Measurements from ENCODE around the gene ZNF438. TPM values are rescaled to one million over a fixed set of nuclear protein-coding genes. Genes with fewer than 3 reads are reported as not detected.

ZNF438 gene
- total and polyA plus RNA-seq, 3 experiments from 2014 or later: 2.9 to 4.2 (median 3.9) TPM

GRCh38 chr10:30823651-30824050, 208.0 kb downstream of the ZNF438 start:
- H3K4me3 Mint-ChIP-seq: no peak overlapping the region
- peaks cover 0 to 6% (median 0%) of the 10 kb centered on the region in 3 donors for H3K36me3 Mint-ChIP-seq
- no peaks in the 10 kb centered on the region for H3K4me1 Mint-ChIP-seq
- Histone ChIP-seq H3K4me3 (ENCODE audit: low read length) (no peak overlapping the region), H3K36me3 (ENCODE audit: insufficient read depth, low read length) (no peaks in the 10 kb centered on the region), H3K9me3 (ENCODE audit: low read length) (no peaks in the 10 kb centered on the region), H3K4me1 (ENCODE audit: insufficient read depth, low read length) (no peaks in the 10 kb centered on the region), H3K27me3 (ENCODE audit: insufficient read depth, low read length, poor library complexity, severe bottlenecking) (no peaks in the 10 kb centered on the region), H3K27ac (ENCODE audit: low read depth, low read length) (no peak overlapping the region)
- ChIA-PET POLR2A (no interaction called here), CTCF (no interaction called here)
- DNase-seq: no peak
- H3K27ac Mint-ChIP-seq: peak overlapping the region in 2 of 8 donors; percentile 46 to 62
- peaks cover 0 to 2% (median 0%) of the 10 kb centered on the region in 5 donors for H3K9me3 Mint-ChIP-seq
- peaks cover 14 to 29% of the 10 kb centered on the region in 2 donors for H3K27me3 Mint-ChIP-seq

- H3K4me1 ChIP-seq (ENCODE audit: insufficient read depth, low read length): no peaks in the 10 kb centered on the region
- Mint-ChIP-seq H3K9me3 (peaks cover 0 to 2% (median 0%) of the 10 kb centered on the region in 5 donors), H3K36me3 (peaks cover 0 to 6% (median 0%) of the 10 kb centered on the region in 3 donors), H3K4me1 (no peaks in the 10 kb centered on the region), H3K4me3 (no peak overlapping the region), H3K27ac (no peak overlapping the region), H3K27me3 (peaks cover 14 to 29% of the 10 kb centered on the region in 2 donors)
- ChIA-PET POLR2A (no interaction called here), CTCF (no interaction called here)
- H3K27me3 ChIP-seq (ENCODE audit: insufficient read depth, low read length, poor library complexity, severe bottlenecking): no peaks in the 10 kb centered on the region
- H3K27ac ChIP-seq (ENCODE audit: low read depth, low read length): no peak overlapping the region
- no peaks in the 10 kb centered on the region for H3K9me3 ChIP-seq (ENCODE audit: low read length)
- DNase-seq: no peak
- no peaks in the 10 kb centered on the region for H3K36me3 ChIP-seq (ENCODE audit: insufficient read depth, low read length)
- H3K4me3 ChIP-seq (ENCODE audit: low read length): no peak overlapping the region
These were observed 208.8 kb downstream of the ZNF438 start for GRCh38 chr10:30822693-30823465.

DNA sequence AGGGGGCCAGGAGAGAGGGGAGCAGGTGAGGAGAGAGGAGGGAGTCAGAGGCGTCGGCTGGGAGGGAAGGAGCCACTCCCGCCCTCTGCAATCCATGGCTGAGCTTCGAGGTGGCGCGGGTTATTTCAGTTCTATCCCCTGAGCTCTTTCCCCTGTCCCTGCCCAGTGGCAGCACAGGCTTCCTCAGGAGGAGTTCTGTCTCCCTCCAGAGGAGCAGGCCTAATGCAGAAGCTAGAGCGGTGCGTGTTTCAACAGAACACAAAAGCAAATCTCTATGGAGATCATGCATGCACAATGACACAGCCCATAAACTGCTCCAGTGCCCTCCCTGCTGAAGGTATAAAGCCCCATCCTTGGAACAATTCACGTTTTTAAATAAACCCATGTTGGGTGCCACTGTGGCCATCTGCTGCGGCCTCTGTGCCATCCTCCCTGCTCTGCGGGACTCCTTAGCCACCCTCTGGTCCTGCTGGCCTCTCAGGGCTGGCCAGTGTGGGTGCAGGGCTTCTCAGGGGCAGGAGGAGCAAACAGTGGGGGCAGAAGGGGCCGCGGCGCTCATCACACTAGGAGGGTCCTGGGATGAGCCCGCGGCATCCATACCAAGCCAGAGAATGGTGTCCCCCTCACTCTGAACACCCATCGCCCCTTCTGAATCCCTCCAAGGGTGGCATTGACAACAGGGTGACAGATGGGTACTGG, 209.5 kb downstream of the ZNF438 start:
- no peak overlapping the region for H3K4me3 ChIP-seq (ENCODE audit: low read length)
- DNase-seq: no peak
- Mint-ChIP-seq H3K4me3 (no peak overlapping the region), H3K4me1 (no peaks in the 10 kb centered on the region), H3K36me3 (peaks cover 0 to 6% (median 0%) of the 10 kb centered on the region in 3 donors), H3K27me3 (peaks cover 14 to 29% of the 10 kb centered on the region in 2 donors), H3K9me3 (peaks cover 0 to 2% (median 0%) of the 10 kb centered on the region in 5 donors), H3K27ac (no peak overlapping the region)
- H3K36me3 ChIP-seq (ENCODE audit: insufficient read depth, low read length): no peaks in the 10 kb centered on the region
- H3K27me3 ChIP-seq (ENCODE audit: insufficient read depth, low read length, poor library complexity, severe bottlenecking): no peaks in the 10 kb centered on the region
- CTCF ChIA-PET: interaction anchor here (1.8 kb wide), 1 partner anchor 38 kb away, joined by 9 read pairs; no protein-coding TSS in a partner anchor
- H3K4me1 ChIP-seq (ENCODE audit: insufficient read depth, low read length): no peaks in the 10 kb centered on the region
- no peak overlapping the region for H3K27ac ChIP-seq (ENCODE audit: low read depth, low read length)
- POLR2A ChIA-PET: no interaction called here
- H3K9me3 ChIP-seq (ENCODE audit: low read length): no peaks in the 10 kb centered on the region

DNA sequence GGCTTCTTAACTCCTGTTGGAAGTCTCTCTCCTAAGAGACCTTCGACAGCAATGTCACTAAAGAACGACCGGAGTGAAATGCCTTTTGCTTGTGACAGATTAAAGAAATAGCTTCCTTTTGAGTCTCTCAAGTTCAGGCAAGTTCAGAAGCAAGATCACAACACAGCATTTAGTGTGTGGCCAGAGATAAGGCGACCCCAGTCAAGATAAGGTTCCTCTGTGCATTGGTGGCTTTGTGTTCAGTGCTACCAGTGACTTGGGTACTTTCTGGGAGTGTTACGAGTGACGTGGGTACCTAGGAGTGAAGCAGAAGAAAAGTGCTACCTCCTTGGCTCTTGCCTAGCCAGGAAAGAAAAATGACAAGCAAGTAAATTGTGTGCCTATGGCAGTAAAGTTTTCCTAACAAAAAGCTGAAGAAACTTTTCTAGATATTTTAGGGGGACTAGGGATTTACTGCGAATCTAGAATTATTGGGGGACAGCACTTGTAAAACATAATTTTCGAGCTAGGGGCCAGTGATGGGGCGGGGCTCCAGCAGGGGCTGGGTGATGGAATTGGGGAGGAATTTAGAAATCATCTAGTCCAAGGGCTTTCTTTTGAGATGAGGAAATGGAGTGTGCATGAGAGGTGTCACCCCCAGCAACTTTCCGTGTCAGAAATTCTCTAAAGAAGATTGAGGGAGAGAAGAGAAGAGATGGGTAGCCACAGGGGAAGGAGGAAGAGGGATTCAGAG, 210.2 kb downstream of the ZNF438 start:
- Mint-ChIP-seq H3K9me3 (peaks cover 0 to 2% (median 0%) of the 10 kb centered on the region in 5 donors), H3K27me3 (peaks cover 14 to 22% of the 10 kb centered on the region in 2 donors), H3K4me3 (no peak overlapping the region), H3K36me3 (peaks cover 0 to 6% (median 0%) of the 10 kb centered on the region in 3 donors), H3K27ac (no peak overlapping the region), H3K4me1 (no peaks in the 10 kb centered on the region)
- Histone ChIP-seq H3K36me3 (ENCODE audit: insufficient read depth, low read length) (no peaks in the 10 kb centered on the region), H3K9me3 (ENCODE audit: low read length) (no peaks in the 10 kb centered on the region), H3K27me3 (ENCODE audit: insufficient read depth, low read length, poor library complexity, severe bottlenecking) (no peaks in the 10 kb centered on the region), H3K27ac (ENCODE audit: low read depth, low read length) (no peak overlapping the region), H3K4me1 (ENCODE audit: insufficient read depth, low read length) (no peaks in the 10 kb centered on the region), H3K4me3 (ENCODE audit: low read length) (no peak overlapping the region)
- CTCF ChIA-PET: interaction anchor here (1.8 kb wide), 1 partner anchor 37 kb away, joined by 9 read pairs; no protein-coding TSS in a partner anchor
- POLR2A ChIA-PET: no interaction called here
- DNase-seq: no peak

DNA sequence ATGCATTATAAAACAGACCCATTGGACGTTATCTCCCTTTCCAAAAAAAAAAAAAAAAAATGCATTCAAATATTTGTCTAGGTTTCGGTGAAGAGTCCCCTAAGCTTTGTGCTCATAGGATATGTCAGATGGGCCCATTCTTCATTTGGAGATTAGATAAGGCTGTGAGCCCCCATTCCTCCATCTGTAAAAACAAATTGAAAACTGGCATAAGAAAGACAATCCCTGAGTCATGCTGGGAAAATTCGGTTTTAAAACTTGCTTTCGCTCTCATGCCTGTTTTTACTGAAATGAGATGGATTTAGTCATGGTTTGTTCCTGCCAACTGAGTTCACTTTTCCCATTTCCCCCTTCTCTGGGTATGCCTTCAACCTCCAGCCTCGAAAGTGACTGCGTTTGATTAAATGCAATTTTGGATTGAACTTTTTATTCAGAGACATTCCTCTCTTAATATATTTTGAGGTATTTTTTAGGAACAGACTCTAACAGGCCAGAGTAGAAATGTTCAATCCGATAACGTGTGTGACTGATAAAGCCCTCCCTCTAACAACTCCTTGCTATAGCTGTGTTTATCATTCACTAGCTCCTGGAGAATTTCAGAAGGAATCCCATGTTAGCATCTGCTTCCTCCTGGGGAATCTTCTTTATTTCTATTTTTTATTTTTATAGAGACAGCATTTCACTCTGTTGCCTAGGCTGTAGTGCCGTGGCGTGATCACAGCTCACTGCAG, 211.2 kb downstream of the ZNF438 start:
- no peaks in the 10 kb centered on the region for H3K27me3 ChIP-seq (ENCODE audit: insufficient read depth, low read length, poor library complexity, severe bottlenecking)
- Mint-ChIP-seq H3K9me3 (no peaks in the 10 kb centered on the region), H3K4me1 (no peaks in the 10 kb centered on the region), H3K27me3 (peaks cover 8 to 13% of the 10 kb centered on the region in 2 donors), H3K36me3 (peaks cover 0 to under 1% (median 0%) of the 10 kb centered on the region in 3 donors), H3K4me3 (no peak overlapping the region), H3K27ac (no peak overlapping the region)
- no peaks in the 10 kb centered on the region for H3K4me1 ChIP-seq (ENCODE audit: insufficient read depth, low read length)
- CTCF ChIA-PET: interaction anchor here (1.8 kb wide), 1 partner anchor 36 kb away, joined by 9 read pairs; no protein-coding TSS in a partner anchor
- DNase-seq: no peak
- H3K4me3 ChIP-seq (ENCODE audit: low read length): no peak overlapping the region
- POLR2A ChIA-PET: no interaction called here
- H3K27ac ChIP-seq (ENCODE audit: low read depth, low read length): no peak overlapping the region
- H3K36me3 ChIP-seq (ENCODE audit: insufficient read depth, low read length): no peaks in the 10 kb centered on the region
- H3K9me3 ChIP-seq (ENCODE audit: low read length): no peaks in the 10 kb centered on the region

- Mint-ChIP-seq H3K36me3 (no peaks in the 10 kb centered on the region), H3K4me1 (no peaks in the 10 kb centered on the region), H3K9me3 (no peaks in the 10 kb centered on the region), H3K27me3 (peaks cover 4 to 7% of the 10 kb centered on the region in 2 donors), H3K27ac (no peak overlapping the region), H3K4me3 (no peak overlapping the region)
- no peaks in the 10 kb centered on the region for H3K4me1 ChIP-seq (ENCODE audit: insufficient read depth, low read length)
- ChIA-PET CTCF (interaction anchor here (1.9 kb wide), 1 partner anchor 35 kb away, joined by 7 read pairs; no protein-coding TSS in a partner anchor), POLR2A (no interaction called here)
- H3K27ac ChIP-seq (ENCODE audit: low read depth, low read length): no peak overlapping the region
- no peaks in the 10 kb centered on the region for H3K36me3 ChIP-seq (ENCODE audit: insufficient read depth, low read length)
- DNase-seq: no peak
- H3K4me3 ChIP-seq (ENCODE audit: low read length): no peak overlapping the region
- H3K27me3 ChIP-seq (ENCODE audit: insufficient read depth, low read length, poor library complexity, severe bottlenecking): no peaks in the 10 kb centered on the region
- H3K9me3 ChIP-seq (ENCODE audit: low read length): no peaks in the 10 kb centered on the region
These were observed 212.1 kb downstream of the ZNF438 start for GRCh38 chr10:30819341-30820181.

- Histone ChIP-seq H3K27me3 (ENCODE audit: insufficient read depth, low read length, poor library complexity, severe bottlenecking) (no peaks in the 10 kb centered on the region), H3K36me3 (ENCODE audit: insufficient read depth, low read length) (no peaks in the 10 kb centered on the region), H3K4me3 (ENCODE audit: low read length) (no peak overlapping the region), H3K27ac (ENCODE audit: low read depth, low read length) (no peak overlapping the region), H3K9me3 (ENCODE audit: low read length) (no peaks in the 10 kb centered on the region), H3K4me1 (ENCODE audit: insufficient read depth, low read length) (no peaks in the 10 kb centered on the region)
- Mint-ChIP-seq H3K27me3 (peaks cover 0 to 4% of the 10 kb centered on the region in 2 donors), H3K9me3 (no peaks in the 10 kb centered on the region), H3K36me3 (no peaks in the 10 kb centered on the region), H3K4me1 (peaks cover 0 to 5% (median 5%) of the 10 kb centered on the region in 3 donors), H3K27ac (no peak overlapping the region), H3K4me3 (no peak overlapping the region)
- ChIA-PET POLR2A (no interaction called here), CTCF (interaction anchor here (1.3 to 1.9 kb wide), 2 partner anchors 26 to 34 kb away, joined by 3 to 7 read pairs; no protein-coding TSS in a partner anchor)
- no peak for DNase-seq
These were observed 212.8 kb downstream of the ZNF438 start for GRCh38 chr10:30818854-30819253.

Data from CD8-positive, alpha-beta memory T cell (primary cell).